Activated CD8-positive, alpha-beta memory T cell treated with anti-CD3 and anti-CD28 coated beads for 4 hours (primary cell): ENCODE results near the gene APOBEC3H.

Experiments used
- DNase-seq, 2 donors: peaks; one replicate each; pipeline ENCODE4 v3.0.0-alpha.2; 2020; ENCODE audit warnings: low read depth in 2 of 2

APOBEC3H gene

GRCh38 chr22:39081016-39081415 lies 16.0 kb upstream of the APOBEC3H start:
- no peak for DNase-seq

- no peak for DNase-seq
Observed at GRCh38 chr22:39081598-39081997, 15.4 kb upstream of the APOBEC3H start.

- no peak for DNase-seq
Observed at GRCh38 chr22:39083212-39084165, 13.6 kb upstream of the APOBEC3H start.

GRCh38 chr22:39084666-39085065 lies 12.4 kb upstream of the APOBEC3H start:
- DNase-seq = no peak

GRCh38 chr22:39087098-39087497 lies 9.9 kb upstream of the APOBEC3H start:
- no peak for DNase-seq

GRCh38 chr22:39087881-39088684 lies 9.0 kb upstream of the APOBEC3H start:
- DNase-seq = no peak

- no peak for DNase-seq
Observed at GRCh38 chr22:39088685-39089032, 8.4 kb upstream of the APOBEC3H start.

- no peak for DNase-seq
Observed at GRCh38 chr22:39089928-39090327, 7.1 kb upstream of the APOBEC3H start.

- DNase-seq = peak; percentile 72 to 76
Observed at GRCh38 chr22:39090426-39091064, 6.5 kb upstream of the APOBEC3H start.

GRCh38 chr22:39091126-39092081 lies 5.6 kb upstream of the APOBEC3H start:
- DNase-seq = no peak

GRCh38 chr22:39092111-39092862 lies 4.8 kb upstream of the APOBEC3H start:
- no peak for DNase-seq

GRCh38 chr22:39094717-39095389 lies 2.2 kb upstream of the APOBEC3H start:
- no peak for DNase-seq

GRCh38 chr22:39095971-39096370 lies 1.1 kb upstream of the APOBEC3H start:
- DNase-seq = no peak

- DNase-seq = no peak
Observed at GRCh38 chr22:39098026-39098425, 982 bp downstream of the APOBEC3H start.

GRCh38 chr22:39098576-39098975 lies 1.5 kb downstream of the APOBEC3H start:
- DNase-seq = no peak

- no peak for DNase-seq
Observed at GRCh38 chr22:39101226-39101625, 4.2 kb downstream of the APOBEC3H start.

GRCh38 chr22:39103431-39103830 lies 6.4 kb downstream of the APOBEC3H start:
- DNase-seq = no peak

GRCh38 chr22:39106326-39106725 lies 9.3 kb downstream of the APOBEC3H start:
- DNase-seq = no peak

- DNase-seq = no peak
Observed at GRCh38 chr22:39108487-39108886, 11.4 kb downstream of the APOBEC3H start.

GRCh38 chr22:39109361-39109760 lies 12.3 kb downstream of the APOBEC3H start:
- no peak for DNase-seq
